Hepatocyte (in vitro differentiated cells): Measurements from ENCODE around the gene KCNN3.

Source experiments
- EZH2 ChIP-seq: fragments of 200-600 bp; sonication (generic); IDR thresholded peaks from 2 replicates; pipeline ENCODE4 v1.6.1; 2016; ENCODE audit warnings: antibody characterized with exemption, mild to moderate bottlenecking, borderline replicate concordance
- EZH2phosphoT487 ChIP-seq: fragments of 200-600 bp; sonication (generic); IDR thresholded peaks from one replicate; pipeline ENCODE4 v1.6.1; 2018; ENCODE audit warnings: antibody characterized with exemption, mild to moderate bottlenecking, low read depth, moderate library complexity; ENCODE audit not compliant: unreplicated experiment, severe bottlenecking
- TF ChIP-seq, protein P1 (sequence below): fragments of 200-600 bp; sonication (generic); IDR thresholded peaks from 2 replicates; pipeline ENCODE4 v1.5.1; 2016; ENCODE audit warnings: antibody characterized with exemption, mild to moderate bottlenecking; ENCODE audit not compliant: poor library complexity

DNA sequence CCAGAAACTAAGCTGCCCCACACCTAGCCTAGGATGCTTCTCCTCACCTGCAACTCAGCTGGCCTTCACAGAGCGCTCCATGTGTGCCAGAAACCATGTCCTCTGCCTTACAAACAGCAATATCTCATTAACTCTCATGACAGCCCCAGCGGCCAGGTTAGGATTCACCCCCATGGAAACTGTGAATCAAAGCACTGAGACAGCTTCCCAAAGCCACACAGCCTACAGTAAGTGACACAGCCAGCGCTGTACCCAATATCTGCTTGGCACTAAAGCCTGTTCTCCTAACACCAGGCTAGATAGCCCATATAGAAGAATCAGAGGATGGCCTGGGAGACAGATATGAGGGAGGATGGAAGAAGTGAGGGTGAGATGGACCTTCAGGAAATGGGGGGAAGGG, 13.5 kb downstream of the KCNN3 start:
- TF ChIP-seq EZH2: no peak
- TF ChIP-seq, protein P1, sequence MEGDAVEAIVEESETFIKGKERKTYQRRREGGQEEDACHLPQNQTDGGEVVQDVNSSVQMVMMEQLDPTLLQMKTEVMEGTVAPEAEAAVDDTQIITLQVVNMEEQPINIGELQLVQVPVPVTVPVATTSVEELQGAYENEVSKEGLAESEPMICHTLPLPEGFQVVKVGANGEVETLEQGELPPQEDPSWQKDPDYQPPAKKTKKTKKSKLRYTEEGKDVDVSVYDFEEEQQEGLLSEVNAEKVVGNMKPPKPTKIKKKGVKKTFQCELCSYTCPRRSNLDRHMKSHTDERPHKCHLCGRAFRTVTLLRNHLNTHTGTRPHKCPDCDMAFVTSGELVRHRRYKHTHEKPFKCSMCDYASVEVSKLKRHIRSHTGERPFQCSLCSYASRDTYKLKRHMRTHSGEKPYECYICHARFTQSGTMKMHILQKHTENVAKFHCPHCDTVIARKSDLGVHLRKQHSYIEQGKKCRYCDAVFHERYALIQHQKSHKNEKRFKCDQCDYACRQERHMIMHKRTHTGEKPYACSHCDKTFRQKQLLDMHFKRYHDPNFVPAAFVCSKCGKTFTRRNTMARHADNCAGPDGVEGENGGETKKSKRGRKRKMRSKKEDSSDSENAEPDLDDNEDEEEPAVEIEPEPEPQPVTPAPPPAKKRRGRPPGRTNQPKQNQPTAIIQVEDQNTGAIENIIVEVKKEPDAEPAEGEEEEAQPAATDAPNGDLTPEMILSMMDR: no peak
- no peak for TF ChIP-seq EZH2phosphoT487
